DOHH2 (cell line): ENCODE results near the gene OR8I2.
"Not testable (repeated sequence)": the region's sequence is repeated elsewhere in the genome, so short reads cannot be mapped to it uniquely, and the experiment has no call there.

ENCODE experiments used
- H3F3A ChIP-seq: fragments of 200-600 bp; sonication (generic), shearing (Covaris generic); 2 replicates; pipeline ENCODE4 v1.6.0; 2016; ENCODE audit warnings: antibody characterized with exemption, mild to moderate bottlenecking; ENCODE audit not compliant: control insufficient read depth, insufficient read depth
- H3K27ac ChIP-seq: fragments of 200-600 bp; sonication (generic); 2 replicates; pipeline ENCODE4 v1.5.1; 2014; ENCODE audit warnings: low read depth, mild to moderate bottlenecking, low read length, moderate library complexity
- H3K27me3 ChIP-seq: fragments of 200-600 bp; sonication (generic); 2 replicates; pipeline ENCODE4 v1.6.1; 2014; ENCODE audit warnings: mild to moderate bottlenecking, low read length, mixed read lengths; ENCODE audit not compliant: control insufficient read depth
- H3K36me3 ChIP-seq: fragments of 200-600 bp; sonication (generic); 2 replicates; pipeline ENCODE4 v1.6.1; 2014; ENCODE audit warnings: mild to moderate bottlenecking, low read length, moderate library complexity, mixed read lengths; ENCODE audit not compliant: control insufficient read depth
- H3K4me1 ChIP-seq: fragments of 200-600 bp; sonication (generic); 2 replicates; pipeline ENCODE4 v1.6.1; 2014; ENCODE audit warnings: mild to moderate bottlenecking, low read length, mixed read lengths; ENCODE audit not compliant: control insufficient read depth
- H3K4me2 ChIP-seq: fragments of 200-600 bp; sonication (generic); 2 replicates; pipeline ENCODE4 v1.6.0; 2014; ENCODE audit warnings: mild to moderate bottlenecking, low read length, moderate library complexity
- H3K4me3 ChIP-seq: fragments of 200-600 bp; sonication (generic); 2 replicates; pipeline ENCODE4 v1.5.1; 2014; ENCODE audit warnings: mild to moderate bottlenecking, low read length, mixed read lengths
- H3K79me2 ChIP-seq: fragments of 200-600 bp; sonication (generic); 2 replicates; pipeline ENCODE4 v1.6.1; 2014; ENCODE audit warnings: mild to moderate bottlenecking, low read length, mixed read lengths; ENCODE audit not compliant: control insufficient read depth
- H3K9me2 ChIP-seq: fragments of 200-600 bp; sonication (generic); replicated peaks from 2 replicates; pipeline ENCODE4 v1.6.1; 2014; ENCODE audit warnings: mild to moderate bottlenecking, low read length, mixed read lengths; ENCODE audit not compliant: control insufficient read depth
- H3K9me3 ChIP-seq: fragments of 200-600 bp; sonication (generic); 2 replicates; pipeline ENCODE4 v1.6.1; 2014; ENCODE audit warnings: antibody characterized with exemption, low read length, mixed read lengths; ENCODE audit not compliant: control insufficient read depth, insufficient read depth
- H4K20me1 ChIP-seq: fragments of 200-600 bp; sonication (generic); 2 replicates; pipeline ENCODE4 v1.6.0; 2014; ENCODE audit warnings: low read depth, mild to moderate bottlenecking, antibody characterized with exemption, low read length, moderate library complexity; ENCODE audit not compliant: control insufficient read depth, insufficient read depth
- CTCF ChIP-seq: fragments of 200-600 bp; sonication (generic); IDR thresholded peaks from one replicate; pipeline ENCODE4 v1.5.1; 2014; ENCODE audit warnings: antibody characterized with exemption, mild to moderate bottlenecking, low read depth, low read length; ENCODE audit not compliant: poor library complexity, severe bottlenecking
- EZH2phosphoT487 ChIP-seq: fragments of 200-600 bp; sonication (generic); IDR thresholded peaks from 2 replicates; pipeline ENCODE4 v1.6.1; 2017; ENCODE audit warnings: borderline replicate concordance, mild to moderate bottlenecking, antibody characterized with exemption, low read length, moderate library complexity, mixed read lengths

The OR8I2 gene

GRCh38 chr11:56093008-56093407 lies at the start of gene OR8I2:
TSS of gene OR8I2 (plus strand) at chr11:56093308. CDS start at chr11:56093308, 0 bp downstream.
- Histone ChIP-seq H3K79me2 (no peaks in the 10 kb centered on the region), H3K9me2 (no peaks in the 10 kb centered on the region; the same call in 1 of the 2 replicates), H3F3A (no peaks in the 10 kb centered on the region), H3K9me3 (no peaks in the 10 kb centered on the region), H3K4me3 (no peak within 1 kb of the TSS), H3K27ac (no peak within 1 kb of the TSS), H3K27me3 (no peaks in the 10 kb centered on the region), H3K36me3 (no peaks in the 10 kb centered on the region), H4K20me1 (no peaks in the 10 kb centered on the region), H3K4me2 (no peak within 1 kb of the TSS), H3K4me1 (no peaks in the 10 kb centered on the region)
- TF ChIP-seq CTCF (no peak), EZH2phosphoT487 (no peak)

GRCh38 chr11:56045538-56045937 lies 47.6 kb upstream of the OR8I2 start:
- TF ChIP-seq CTCF: no peak
- no peak for TF ChIP-seq EZH2phosphoT487
- no peak overlapping the region for H3K27ac ChIP-seq
- H3F3A ChIP-seq: no peaks in the 10 kb centered on the region
- no peaks in the 10 kb centered on the region for H3K9me2 ChIP-seq
- H4K20me1 ChIP-seq: no peaks in the 10 kb centered on the region
- no peak overlapping the region for H3K4me2 ChIP-seq
- no peaks in the 10 kb centered on the region for H3K36me3 ChIP-seq
- H3K27me3 ChIP-seq: no peaks in the 10 kb centered on the region
- H3K9me3 ChIP-seq: no peaks in the 10 kb centered on the region
- no peaks in the 10 kb centered on the region for H3K4me1 ChIP-seq
- H3K79me2 ChIP-seq: no peaks in the 10 kb centered on the region
- no peak overlapping the region for H3K4me3 ChIP-seq

- Histone ChIP-seq H3K27me3 (no peaks in the 10 kb centered on the region), H3K4me3 (no peak overlapping the region), H4K20me1 (no peaks in the 10 kb centered on the region), H3K36me3 (no peaks in the 10 kb centered on the region), H3K9me3 (no peaks in the 10 kb centered on the region), H3K4me2 (no peak overlapping the region), H3K79me2 (no peaks in the 10 kb centered on the region), H3K4me1 (no peaks in the 10 kb centered on the region), H3K9me2 (no peaks in the 10 kb centered on the region), H3K27ac (no peak overlapping the region), H3F3A (no peaks in the 10 kb centered on the region)
- TF ChIP-seq CTCF (no peak), EZH2phosphoT487 (no peak)
Measured at GRCh38 chr11:56048480-56048879, 44.6 kb upstream of the OR8I2 start.

GRCh38 chr11:56049487-56049886 lies 43.6 kb upstream of the OR8I2 start:
- no peaks in the 10 kb centered on the region for H3K4me1 ChIP-seq
- no peaks in the 10 kb centered on the region for H3K27me3 ChIP-seq
- H3K27ac ChIP-seq: no peak overlapping the region
- H3K9me2 ChIP-seq: no peaks in the 10 kb centered on the region
- H4K20me1 ChIP-seq: no peaks in the 10 kb centered on the region
- no peak overlapping the region for H3K4me3 ChIP-seq
- TF ChIP-seq EZH2phosphoT487 (no peak), CTCF (no peak)
- no peaks in the 10 kb centered on the region for H3K79me2 ChIP-seq
- H3F3A ChIP-seq: no peaks in the 10 kb centered on the region
- no peaks in the 10 kb centered on the region for H3K9me3 ChIP-seq
- no peaks in the 10 kb centered on the region for H3K36me3 ChIP-seq
- H3K4me2 ChIP-seq: no peak overlapping the region

GRCh38 chr11:56056366-56056765 lies 36.7 kb upstream of the OR8I2 start:
- not testable (repeated sequence) for H3F3A ChIP-seq, H3K27ac ChIP-seq, H3K9me2 ChIP-seq, H4K20me1 ChIP-seq, H3K79me2 ChIP-seq, H3K4me2 ChIP-seq, H3K4me3 ChIP-seq, H3K9me3 ChIP-seq, H3K4me1 ChIP-seq, H3K36me3 ChIP-seq, H3K27me3 ChIP-seq
